HUES64 (cell line): ENCODE measurements around the gene UCK2.

Experiments used
- H3K27ac ChIP-seq: 2 replicates; pipeline ENCODE4 v1.7.0; 2013; ENCODE audit warnings: low read depth, low read length, inconsistent platforms
- H3K27me3 ChIP-seq: 2 replicates; pipeline ENCODE4 v1.6.1; 2013; ENCODE audit warnings: mild to moderate bottlenecking, low read length; ENCODE audit not compliant: insufficient read depth
- H3K36me3 ChIP-seq: 2 replicates; pipeline ENCODE4 v1.6.1; 2013; ENCODE audit warnings: mild to moderate bottlenecking, low read length; ENCODE audit not compliant: insufficient read depth
- H3K4me1 ChIP-seq: 2 replicates; pipeline ENCODE4 v1.6.1; 2013; ENCODE audit warnings: mild to moderate bottlenecking, low read length, moderate library complexity; ENCODE audit not compliant: insufficient read depth
- H3K4me3 ChIP-seq: 2 replicates; pipeline ENCODE4 v1.5.1; 2013; ENCODE audit warnings: mild to moderate bottlenecking, low read length, moderate library complexity
- H3K9ac ChIP-seq: 2 replicates; pipeline ENCODE4 v1.6.1; 2013; ENCODE audit warnings: mild to moderate bottlenecking, low read depth, low read length
- H3K9me3 ChIP-seq: 2 replicates; pipeline ENCODE4 v1.6.1; 2013; ENCODE audit warnings: low read depth, low read length; ENCODE audit not compliant: insufficient read depth
- WGBS: fragments of 150-250, 120-280 bp; methylation state at CpG from one replicate; pipeline ENCODE4 v1.1.7; 2013; ENCODE audit warnings: missing lambda C conversion rate; 5-methylcytosine and 5-hydroxymethylcytosine counted together

Gene UCK2

GRCh38 chr1:165891111-165891860 lies 63.9 kb downstream of the UCK2 start:
- no peak overlapping the region for H3K9ac ChIP-seq
- H3K4me3 ChIP-seq, result no peak overlapping the region
- WGBS, result 89% methylated on average over 7 of the region's 7 CpGs
- H3K36me3 ChIP-seq, result peaks cover 64% of the 10 kb centered on the region
- H3K27me3 ChIP-seq, result no peaks in the 10 kb centered on the region
- no peaks in the 10 kb centered on the region for H3K4me1 ChIP-seq
- no peak overlapping the region for H3K27ac ChIP-seq
- 0 out of 2 replicates have a peak, but pooled peaks cover 2% of the 10 kb centered on the region for H3K9me3 ChIP-seq

- Histone ChIP-seq H3K27ac (no peak overlapping the region), H3K9me3 (0 out of 2 replicates have a peak, but pooled peaks cover 2% of the 10 kb centered on the region), H3K9ac (no peak overlapping the region), H3K36me3 (peaks cover 81% of the 10 kb centered on the region), H3K27me3 (no peaks in the 10 kb centered on the region), H3K4me3 (no peak overlapping the region), H3K4me1 (no peaks in the 10 kb centered on the region)
- 90% methylated on average over 4 of the region's 4 CpGs for whole genome bisulfite sequencing
Measured at GRCh38 chr1:165892935-165893334, 65.5 kb downstream of the UCK2 start.

GRCh38 chr1:165893507-165893906 lies 66.1 kb downstream of the UCK2 start:
- 96% methylated on average over 2 of the region's 2 CpGs for WGBS
- peaks cover 86% of the 10 kb centered on the region for H3K36me3 ChIP-seq

GRCh38 chr1:165894591-165894990 lies 67.2 kb downstream of the UCK2 start:
- Histone ChIP-seq H3K9me3 (0 out of 2 replicates have a peak, but pooled peaks cover 2% of the 10 kb centered on the region), H3K9ac (no peak overlapping the region), H3K27me3 (no peaks in the 10 kb centered on the region), H3K4me3 (no peak overlapping the region), H3K36me3 (peaks cover 97% of the 10 kb centered on the region), H3K4me1 (no peaks in the 10 kb centered on the region), H3K27ac (no peak overlapping the region)
- 84% methylated on average over 4 of the region's 4 CpGs for WGBS

More at GRCh38 chr1:165893507-165893906, 66.1 kb downstream of the UCK2 start:
- no peak overlapping the region for H3K9ac ChIP-seq
- no peaks in the 10 kb centered on the region for H3K27me3 ChIP-seq
- H3K9me3 ChIP-seq, result 0 out of 2 replicates have a peak, but pooled peaks cover 2% of the 10 kb centered on the region
- H3K4me1 ChIP-seq, result no peaks in the 10 kb centered on the region
- H3K27ac ChIP-seq, result no peak overlapping the region
- H3K4me3 ChIP-seq, result no peak overlapping the region

GRCh38 chr1:165895451-165895871 lies 68.0 kb downstream of the UCK2 start:
- H3K4me3 ChIP-seq, result no peak overlapping the region
- H3K9me3 ChIP-seq, result 0 out of 2 replicates have a peak, but pooled peaks cover 2% of the 10 kb centered on the region
- H3K27ac ChIP-seq, result no peak overlapping the region
- peaks cover 96% of the 10 kb centered on the region for H3K36me3 ChIP-seq
- no peak overlapping the region for H3K9ac ChIP-seq
- 95% methylated on average over 4 of the region's 5 CpGs for WGBS
- H3K4me1 ChIP-seq, result no peaks in the 10 kb centered on the region
- H3K27me3 ChIP-seq, result no peaks in the 10 kb centered on the region

GRCh38 chr1:165896277-165896676 lies 68.9 kb downstream of the UCK2 start:
- Histone ChIP-seq H3K9me3 (0 out of 2 replicates have a peak, but pooled peaks cover 2% of the 10 kb centered on the region), H3K9ac (no peak overlapping the region), H3K4me3 (no peak overlapping the region), H3K27ac (no peak overlapping the region), H3K27me3 (no peaks in the 10 kb centered on the region), H3K4me1 (no peaks in the 10 kb centered on the region), H3K36me3 (peaks cover 94% of the 10 kb centered on the region)
- WGBS, result 94% methylated on average over 10 of the region's 10 CpGs

- no peaks in the 10 kb centered on the region for H3K27me3 ChIP-seq
- no peaks in the 10 kb centered on the region for H3K9me3 ChIP-seq
- no peak overlapping the region for H3K27ac ChIP-seq
- 89% methylated on average over 12 of the region's 12 CpGs for WGBS
- no peak overlapping the region for H3K9ac ChIP-seq
- peaks cover 89% of the 10 kb centered on the region for H3K36me3 ChIP-seq
- H3K4me1 ChIP-seq, result no peaks in the 10 kb centered on the region
- no peak overlapping the region for H3K4me3 ChIP-seq
Measured at GRCh38 chr1:165897326-165898303, 70.2 kb downstream of the UCK2 start.

GRCh38 chr1:165898837-165899236 lies 71.4 kb downstream of the UCK2 start:
- Histone ChIP-seq H3K4me3 (no peak overlapping the region), H3K9ac (no peak overlapping the region), H3K36me3 (peaks cover 90% of the 10 kb centered on the region), H3K9me3 (no peaks in the 10 kb centered on the region), H3K27me3 (no peaks in the 10 kb centered on the region), H3K4me1 (no peaks in the 10 kb centered on the region), H3K27ac (no peak overlapping the region)
- WGBS, result 94% methylated on average over 3 of the region's 3 CpGs

GRCh38 chr1:165899461-165899941 lies 72.1 kb downstream of the UCK2 start:
- no peaks in the 10 kb centered on the region for H3K9me3 ChIP-seq
- no peaks in the 10 kb centered on the region for H3K27me3 ChIP-seq
- no peak overlapping the region for H3K27ac ChIP-seq
- no peak overlapping the region for H3K9ac ChIP-seq
- H3K4me3 ChIP-seq, result no peak overlapping the region
- H3K4me1 ChIP-seq, result no peaks in the 10 kb centered on the region
- 92% methylated on average over 4 of the region's 4 CpGs for WGBS
- peaks cover 90% of the 10 kb centered on the region for H3K36me3 ChIP-seq

- Histone ChIP-seq H3K27me3 (no peaks in the 10 kb centered on the region), H3K9ac (no peak overlapping the region), H3K9me3 (no peaks in the 10 kb centered on the region), H3K36me3 (peaks cover 89% of the 10 kb centered on the region), H3K4me1 (no peaks in the 10 kb centered on the region), H3K4me3 (no peak overlapping the region), H3K27ac (no peak overlapping the region)
- WGBS, result 80% methylated on average over 22 of the region's 22 CpGs
Measured at GRCh38 chr1:165900576-165901380, 73.4 kb downstream of the UCK2 start.
